Muscle of arm (tissue), 14 donors: Measurements from ENCODE around the gene TEKT1. TPM values are rescaled to one million over a fixed set of nuclear protein-coding genes. Genes with fewer than 3 reads are reported as not detected.
"Not testable (repeated sequence)": the region's sequence is repeated elsewhere in the genome, so short reads cannot be mapped to it uniquely, and the experiment has no call there.

Experiments used
- DNase-seq: peaks from one replicate; pipeline ENCODE4 v3.0.0-alpha.2; 2013
- long read RNA-seq, 11 donors: transcript quantifications; one replicate each; lab custom pipeline, GENCODE V29; 2026
- polyA plus RNA-seq, 12 donors: library from polyadenylated mRNA; unstranded; fragments of 120-200 nt; gene quantifications; one replicate each; pipeline ENCODE4 v1.2.1, GENCODE V29; 2013; ENCODE audit not compliant: insufficient read length in 12 of 12

The TEKT1 gene
- under 1 TPM in 2 of 12 donors, not detected in 10; 0.09 to 0.40 TPM for polyA plus RNA-seq
- long read RNA-seq, donor 1 = 0 reads
- long read RNA-seq, donor 2 = 0 reads
- long read RNA-seq, donor 3 = 0 reads
- long read RNA-seq, donor 4 = 0 reads
- long read RNA-seq, donor 5 = 0 reads
- long read RNA-seq, donor 6 = 0 reads
- long read RNA-seq, donor 7 = 0 reads
- long read RNA-seq, donor 8 = 0 reads
- long read RNA-seq, donor 9 = 0 reads
- long read RNA-seq, donor 10 = 0 reads
- long read RNA-seq, donor 11 = 0 reads

GRCh38 chr17:6831661-6832263, at the start of gene TEKT1:
TSS of gene TEKT1 (minus strand) at chr17:6831729. CDS start at chr17:6830376, 1,353 bp downstream.
- peak; percentile 65 for DNase-seq

- DNase-seq = not testable (repeated sequence)
Observed at GRCh38 chr17:6879221-6879975, 47.9 kb upstream of the TEKT1 start.

- DNase-seq = not testable (repeated sequence)
Observed at GRCh38 chr17:6875276-6875675, 43.7 kb upstream of the TEKT1 start.

- DNase-seq = no peak
Observed at GRCh38 chr17:6872936-6873335, 41.4 kb upstream of the TEKT1 start.

GRCh38 chr17:6870841-6871240, 39.3 kb upstream of the TEKT1 start:
- no peak for DNase-seq

GRCh38 chr17:6868582-6868981, 37.1 kb upstream of the TEKT1 start:
- no peak for DNase-seq

- no peak for DNase-seq
Observed at GRCh38 chr17:6867849-6868248, 36.3 kb upstream of the TEKT1 start.

GRCh38 chr17:6862825-6863224, 31.3 kb upstream of the TEKT1 start:
- DNase-seq = no peak

- DNase-seq = no peak
Observed at GRCh38 chr17:6862122-6862521, 30.6 kb upstream of the TEKT1 start.

- DNase-seq = no peak
Observed at GRCh38 chr17:6857904-6858303, 26.4 kb upstream of the TEKT1 start.

GRCh38 chr17:6857336-6857735, 25.8 kb upstream of the TEKT1 start:
- no peak for DNase-seq

GRCh38 chr17:6856051-6856450, 24.5 kb upstream of the TEKT1 start:
- no peak for DNase-seq

GRCh38 chr17:6853764-6854442, 22.4 kb upstream of the TEKT1 start:
- no peak for DNase-seq

- not testable (repeated sequence) for DNase-seq
Observed at GRCh38 chr17:6848545-6849179, 17.1 kb upstream of the TEKT1 start.

GRCh38 chr17:6846138-6846537, 14.6 kb upstream of the TEKT1 start:
- DNase-seq = not testable (repeated sequence)

GRCh38 chr17:6844406-6844805, 12.9 kb upstream of the TEKT1 start:
- DNase-seq = not testable (repeated sequence)

GRCh38 chr17:6843241-6843880, 11.8 kb upstream of the TEKT1 start:
- peak; percentile 42 for DNase-seq

- not testable (repeated sequence) for DNase-seq
Observed at GRCh38 chr17:6841769-6842168, 10.2 kb upstream of the TEKT1 start.

- DNase-seq = no peak
Observed at GRCh38 chr17:6830383-6830986, 1.0 kb downstream of the TEKT1 start.

- no peak for DNase-seq
Observed at GRCh38 chr17:6823011-6823442, 8.5 kb downstream of the TEKT1 start.

- DNase-seq = no peak
Observed at GRCh38 chr17:6818938-6819337, 12.6 kb downstream of the TEKT1 start.
